LoVo (cell line): ENCODE data around the gene MRPL1.
A peak's percentile ranks its signal among the peaks of the same experiment; 100 is the strongest.
"Not testable (repeated sequence)": the region's sequence is repeated elsewhere in the genome, so short reads cannot be mapped to it uniquely, and the experiment has no call there.

Experiments used
- DNase-seq: peaks from one replicate; pipeline ENCODE4 v3.0.0-alpha.2; 2016; ENCODE audit warnings: low spot score

The MRPL1 gene

GRCh38 chr4:77982900-77983540 is 120.4 kb downstream of the MRPL1 start:
- DNase-seq = not testable (repeated sequence)

DNA sequence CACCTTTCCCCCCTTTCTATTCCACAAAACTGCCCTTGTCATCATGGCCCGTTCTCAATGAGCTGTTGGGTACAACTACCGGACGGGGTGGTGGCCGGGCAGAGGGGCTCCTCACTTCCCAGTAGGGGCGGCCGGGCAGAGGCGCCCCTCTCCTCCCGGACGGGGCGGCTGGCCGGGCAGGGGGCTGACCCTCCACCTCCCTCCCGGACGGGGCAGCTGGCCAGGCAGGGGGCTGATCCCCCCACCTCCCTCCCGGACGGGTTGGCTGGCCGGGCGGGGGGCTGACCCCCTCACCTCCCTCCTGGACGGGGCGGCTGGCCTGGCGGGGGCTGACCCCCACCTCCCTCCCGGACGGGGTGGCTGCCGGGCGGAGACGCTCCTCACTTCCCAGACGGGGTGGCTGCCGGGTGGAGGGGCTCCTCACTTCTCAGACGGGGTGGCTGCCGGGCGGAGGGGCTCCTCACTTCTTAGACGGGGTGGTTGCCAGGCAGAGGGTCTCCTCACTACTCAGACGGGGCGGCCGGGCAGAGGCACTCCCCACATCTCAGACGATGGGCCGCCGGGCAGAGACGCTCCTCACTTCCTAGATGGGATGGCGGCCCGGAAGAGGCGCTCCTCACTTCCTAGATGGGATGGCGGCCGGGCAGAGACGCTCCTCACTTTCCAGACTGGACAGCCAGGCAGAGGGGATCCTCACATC is 121.1 kb downstream of the MRPL1 start:
- DNase-seq = not testable (repeated sequence)

- DNase-seq = no peak
Observed at GRCh38 chr4:77989968-77990367, 127.3 kb downstream of the MRPL1 start.

DNA sequence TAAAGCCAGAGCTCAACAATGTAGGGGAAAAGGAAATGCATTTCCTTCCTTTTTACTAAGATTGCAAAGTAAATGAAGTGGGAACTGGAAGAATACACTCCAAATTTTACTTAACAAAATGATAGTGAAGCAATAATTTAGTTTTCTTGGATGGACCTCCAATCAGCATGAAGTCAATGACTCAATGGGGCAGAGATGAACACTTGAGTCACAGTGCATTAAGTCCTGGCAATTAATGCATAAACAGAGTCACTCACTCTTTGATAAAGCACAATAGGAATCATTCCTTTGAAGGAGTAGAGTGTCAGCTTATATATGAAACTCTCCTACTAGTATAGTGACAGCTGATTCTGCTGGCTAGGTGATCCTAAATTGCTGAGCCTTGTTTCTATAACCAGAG is 127.8 kb downstream of the MRPL1 start:
- no peak for DNase-seq

DNA sequence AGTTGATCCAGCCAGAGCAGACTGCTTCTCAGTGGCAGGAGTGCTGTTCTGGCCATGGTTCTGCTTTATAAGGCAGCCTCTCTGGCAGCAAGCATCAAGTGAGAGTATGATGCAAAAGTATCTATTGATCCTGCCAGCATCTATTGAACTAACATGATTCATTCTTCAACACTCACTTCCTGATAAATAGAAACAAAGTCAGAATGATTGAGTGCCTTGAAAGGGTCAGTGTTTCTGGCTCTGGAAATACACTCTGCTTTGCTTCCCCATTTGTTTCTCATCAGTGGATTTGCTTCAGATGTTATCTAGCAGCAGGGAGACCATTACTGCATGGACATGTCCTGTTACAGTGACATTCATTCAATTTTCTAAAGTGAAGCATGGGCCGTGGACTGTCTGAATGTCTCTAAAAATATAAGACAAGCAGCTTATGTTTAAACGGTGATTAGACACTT is 128.3 kb downstream of the MRPL1 start:
- DNase-seq = no peak

DNA sequence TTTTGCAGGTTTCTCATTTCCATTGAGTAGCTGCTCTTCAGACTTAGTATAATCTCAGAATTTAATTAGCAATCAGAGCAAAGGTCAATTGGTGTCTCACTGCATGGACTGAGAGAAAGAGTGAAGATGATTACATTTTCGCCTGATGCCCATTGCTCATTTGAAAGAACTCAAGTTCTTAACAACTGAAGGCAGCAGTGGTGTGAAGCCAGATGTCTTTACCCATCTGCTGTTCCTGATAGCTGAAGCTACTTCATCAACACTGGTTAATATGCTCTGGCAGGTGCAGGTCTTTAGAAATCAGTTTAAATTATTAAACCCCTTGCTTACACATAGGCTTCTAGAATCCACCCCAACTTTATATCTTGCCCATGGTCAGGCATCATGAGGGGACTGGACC is 130.0 kb downstream of the MRPL1 start:
- DNase-seq = no peak

DNA sequence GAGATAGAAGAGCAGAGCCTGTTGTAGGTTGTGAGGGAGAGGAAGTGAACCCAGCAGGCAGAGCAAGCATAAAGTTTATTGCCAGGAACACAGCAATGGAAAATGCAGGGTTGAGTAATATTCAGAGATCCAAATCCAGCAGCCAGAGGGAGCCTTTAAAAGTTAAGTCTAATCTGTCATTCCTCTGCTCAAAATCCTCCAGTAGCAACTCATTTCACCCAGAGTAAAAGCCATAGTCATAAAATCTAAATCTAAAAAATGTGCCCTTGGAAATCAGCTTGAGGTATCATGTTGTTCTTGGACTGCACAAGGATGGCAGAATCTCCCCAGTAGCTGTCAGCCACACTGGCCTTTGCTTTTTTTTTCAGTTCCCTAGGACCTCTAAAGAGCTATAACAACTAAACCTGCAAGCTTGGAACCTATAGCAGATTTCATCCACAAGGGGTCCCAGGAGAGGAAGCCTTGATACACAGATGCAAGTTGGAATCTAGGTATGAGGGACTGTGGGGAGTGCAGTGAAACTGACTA is 131.6 kb downstream of the MRPL1 start:
- DNase-seq = peak; percentile 40

- DNase-seq = no peak
Observed at GRCh38 chr4:77996076-77996475, 133.4 kb downstream of the MRPL1 start.

DNA sequence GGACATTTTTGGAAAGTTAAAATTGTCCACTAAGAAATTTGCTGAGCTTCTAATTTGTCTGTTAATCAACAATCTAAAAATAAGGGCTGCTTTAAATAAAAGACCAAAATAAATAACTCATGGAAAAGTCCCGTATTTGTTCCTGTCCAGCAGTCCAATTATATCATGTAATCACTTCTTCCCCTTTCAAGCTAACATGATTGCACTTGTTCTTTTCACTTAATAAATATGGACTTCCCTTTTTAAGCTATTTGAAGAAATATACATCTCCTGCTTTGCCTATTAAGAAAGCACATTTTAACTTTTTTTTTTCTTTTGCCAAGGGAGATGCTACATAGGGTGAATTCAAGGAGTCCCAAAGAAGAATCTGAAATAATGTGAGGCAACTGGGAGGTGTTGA is 138.9 kb downstream of the MRPL1 start:
- DNase-seq = no peak

GRCh38 chr4:78002260-78002659 is 139.6 kb downstream of the MRPL1 start:
- no peak for DNase-seq
